ENCODE measurements around the gene BLTP1.

Gene BLTP1

DNA sequence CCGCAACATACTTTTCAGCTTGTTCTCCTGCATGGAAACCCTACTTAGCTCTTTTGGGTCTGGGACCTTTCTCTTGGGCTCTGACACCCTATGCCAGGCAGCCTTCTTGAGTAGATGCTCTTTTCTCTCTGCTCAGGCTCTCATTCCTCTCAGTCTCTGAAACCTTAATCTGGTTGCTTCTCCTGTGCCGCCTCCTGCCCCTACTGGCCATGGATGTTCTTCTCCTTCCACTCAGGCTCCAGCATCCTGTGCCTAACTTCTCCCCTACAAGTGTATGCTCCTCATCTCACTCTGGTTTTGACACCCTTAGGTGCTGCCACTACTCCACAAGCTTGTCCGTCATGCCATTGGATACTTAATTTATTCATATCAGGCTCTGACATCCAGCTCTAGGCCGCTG, 15.2 kb downstream of the BLTP1 start:
- DNase-seq, result no peak

DNA sequence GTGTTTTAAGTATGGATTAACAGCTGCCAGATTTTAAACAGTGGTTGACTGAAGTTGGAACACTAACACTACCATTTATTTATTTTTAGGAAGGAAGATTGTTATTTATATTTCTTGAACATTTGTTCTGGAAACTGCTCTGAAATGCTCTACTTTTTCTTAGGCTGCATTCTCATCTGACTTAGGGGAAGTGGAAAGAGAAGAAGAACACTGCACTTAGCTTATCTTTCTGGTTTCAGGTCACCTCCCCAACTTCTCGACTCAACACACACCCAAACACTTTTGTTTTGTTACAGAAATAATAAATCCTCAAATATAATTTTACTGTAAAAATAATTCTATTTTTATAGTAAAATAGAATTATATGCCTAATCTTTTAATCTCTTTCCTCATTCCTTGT, 18.6 kb downstream of the BLTP1 start:
- no peak for DNase-seq

- no peak for DNase-seq
Measured at GRCh38 chr4:122171323-122171722, 19.2 kb downstream of the BLTP1 start.

- no peak for DNase-seq
Measured at GRCh38 chr4:122172266-122172665, 20.1 kb downstream of the BLTP1 start.

DNA sequence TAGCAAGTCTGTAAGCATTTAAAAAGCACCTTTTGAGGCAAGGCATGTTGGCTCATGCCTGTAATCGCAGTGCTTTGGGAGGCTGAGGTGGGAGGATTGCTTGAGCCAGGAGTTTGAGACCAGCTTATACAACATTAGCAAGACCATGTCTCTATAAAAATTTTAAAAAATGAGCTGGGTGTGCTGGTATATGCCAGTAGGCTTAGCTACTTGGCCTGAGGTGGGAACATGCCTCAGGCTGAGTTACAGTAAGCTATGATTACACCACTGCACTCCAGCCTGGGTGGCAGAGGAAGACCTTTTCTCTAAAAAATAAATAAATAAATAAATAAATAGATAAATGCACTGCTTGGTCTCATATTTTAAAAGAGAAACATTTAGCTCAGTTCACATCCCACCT, 26.8 kb downstream of the BLTP1 start:
- no peak for DNase-seq

- no peak for DNase-seq
Measured at GRCh38 chr4:122195718-122196117, 43.6 kb downstream of the BLTP1 start.
